OCI-LY1 (cell line): ENCODE measurements around the gene STK4.

ENCODE experiments used
- CTCF ChIP-seq: fragments of 200-600 bp; sonication (generic), shearing (Covaris generic); IDR thresholded peaks from 2 replicates; pipeline ENCODE4 v1.5.1; 2017; ENCODE audit warnings: mild to moderate bottlenecking, antibody characterized with exemption, low read length, moderate library complexity, mixed read lengths
- EZH2 ChIP-seq: fragments of 200-600 bp; sonication (generic), shearing (Covaris generic); IDR thresholded peaks from 2 replicates; pipeline ENCODE4 v1.8.0; 2017; ENCODE audit warnings: borderline replicate concordance, mixed run types, mild to moderate bottlenecking, antibody characterized with exemption, low read length, moderate library complexity, mixed read lengths

- no peak for TF ChIP-seq EZH2
- no peak for TF ChIP-seq CTCF
Observed at GRCh38 chr20:45103072-45103471, 136.8 kb downstream of the STK4 start.
